ENCODE data around the gene ARHGEF40. TPM values are rescaled to one million over a fixed set of nuclear protein-coding genes. Genes with fewer than 3 reads are reported as not detected.
A peak's percentile ranks its signal among the peaks of the same experiment; 100 is the strongest.

ARHGEF40 gene
- total and polyA plus RNA-seq, 2 donors (not counting 1 experiment from before 2014, with no cell fraction given) = 1.0 to 1.7 TPM

- H3K4me1 ChIP-seq (ENCODE audit: control insufficient read depth in 2 of 2, insufficient read depth in 2 of 2, low read length in 2 of 2) = peaks cover 18 to 24% of the 10 kb centered on the region in 2 donors
- H3K27ac ChIP-seq (ENCODE audit: low read length in 2 of 2) = no peak overlapping the region
- peak overlapping the region; percentile 44 to 61 (median 58) for H3K4me3 ChIP-seq (ENCODE audit: control extremely low read depth in 1 of 5, extremely low read depth in 1 of 5, insufficient read depth in 1 of 5, low read depth in 2 of 5, low read length in 4 of 5)
- intact Hi-C loops (cut with micrococcal nuclease) = no loop called here
- H3K4me3 Mint-ChIP-seq = peak overlapping the region; percentile 85
- peaks cover 28% of the 10 kb centered on the region for H3K27me3 Mint-ChIP-seq
- DNase-seq = no peak
- no peaks in the 10 kb centered on the region for H3K36me3 ChIP-seq (replicated peaks in 1 of 2; ENCODE audit: control extremely low read depth in 1 of 2, control insufficient read depth in 1 of 2, extremely low read depth in 1 of 2, insufficient read depth in 2 of 2, low read length in 1 of 2)
- H3K9me3 Mint-ChIP-seq (ENCODE audit: insufficient read depth) = no peaks in the 10 kb centered on the region
- TF ChIP-seq CTCF (IDR thresholded peaks at IDR 0.05) = no peak
- TF ChIP-seq EZH2 (IDR thresholded peaks at IDR 0.05; ENCODE audit: borderline replicate concordance, insufficient read depth, low read depth, low read length, poor library complexity, severe bottlenecking) = no peak
- H3K79me2 ChIP-seq (ENCODE audit: control insufficient read depth, insufficient read depth, low read length) = no peaks in the 10 kb centered on the region
- H3K9me3 ChIP-seq (ENCODE audit: control extremely low read depth in 1 of 3, control insufficient read depth in 2 of 3, insufficient read depth in 1 of 3, low read length in 2 of 3) = no peaks in the 10 kb centered on the region
- ATAC-seq (ENCODE audit: low read depth) = no peak
- ChIA-PET POLR2A (interaction anchor here (1.8 kb wide), 1 partner anchor 28 kb away, joined by 10 read pairs; no protein-coding TSS in a partner anchor), CTCF (interaction anchor here (0.6 to 11.8 kb wide), 6 partner anchors 10 to 1226 kb away, joined by 3 to 276 read pairs (median 6); no protein-coding TSS in a partner anchor)
- H3K9ac ChIP-seq (ENCODE audit: low read length) = peak overlapping the region; percentile 62
- H3K4me2 ChIP-seq (replicated peaks; ENCODE audit: low read depth, low read length, poor library complexity, severe bottlenecking) = peak overlapping the region; percentile 92
- peak overlapping the region; percentile 50 for H3K27ac Mint-ChIP-seq
- peak overlapping the region; percentile 70 for H2AFZ ChIP-seq (ENCODE audit: insufficient read depth, low read depth, low read length, poor library complexity, severe bottlenecking)
- peaks cover 14% of the 10 kb centered on the region for H3K4me1 Mint-ChIP-seq
- WGBS (ENCODE audit: insufficient coverage) = 41% methylated on average over 3 of the region's 16 CpGs
- peaks cover 0 to 29% (median 17%) of the 10 kb centered on the region in 4 experiments for H3K27me3 ChIP-seq (replicated peaks in 1 of 4; ENCODE audit: control extremely low read depth in 1 of 4, control insufficient read depth in 3 of 4, insufficient read depth in 4 of 4, low read length in 3 of 4)
- H4K20me1 ChIP-seq (ENCODE audit: control insufficient read depth, insufficient read depth, low read length, poor library complexity, severe bottlenecking) = no peaks in the 10 kb centered on the region
Observed at GRCh38 chr14:21098892-21099595, 28.9 kb downstream of the ARHGEF40 start.

- Histone ChIP-seq H3K4me3 (ENCODE audit: control extremely low read depth in 1 of 5, extremely low read depth in 1 of 5, insufficient read depth in 1 of 5, low read depth in 2 of 5, low read length in 4 of 5) (no peak overlapping the region), H3K4me1 (ENCODE audit: control insufficient read depth in 2 of 2, insufficient read depth in 2 of 2, low read length in 2 of 2) (peaks cover 19 to 28% of the 10 kb centered on the region in 2 donors), H3K36me3 (replicated peaks in 1 of 2; ENCODE audit: control extremely low read depth in 1 of 2, control insufficient read depth in 1 of 2, extremely low read depth in 1 of 2, insufficient read depth in 2 of 2, low read length in 1 of 2) (no peaks in the 10 kb centered on the region), H3K27me3 (replicated peaks in 1 of 4; ENCODE audit: control extremely low read depth in 1 of 4, control insufficient read depth in 3 of 4, insufficient read depth in 4 of 4, low read length in 3 of 4) (peaks cover 0 to 29% (median 17%) of the 10 kb centered on the region in 4 experiments), H3K9ac (ENCODE audit: low read length) (no peak overlapping the region), H2AFZ (ENCODE audit: insufficient read depth, low read depth, low read length, poor library complexity, severe bottlenecking) (no peak overlapping the region), H3K79me2 (ENCODE audit: control insufficient read depth, insufficient read depth, low read length) (no peaks in the 10 kb centered on the region), H3K27ac (ENCODE audit: low read length in 2 of 2) (no peak overlapping the region), H4K20me1 (ENCODE audit: control insufficient read depth, insufficient read depth, low read length, poor library complexity, severe bottlenecking) (no peaks in the 10 kb centered on the region), H3K4me2 (replicated peaks; ENCODE audit: low read depth, low read length, poor library complexity, severe bottlenecking) (no peak overlapping the region), H3K9me3 (ENCODE audit: control extremely low read depth in 1 of 3, control insufficient read depth in 2 of 3, insufficient read depth in 1 of 3, low read length in 2 of 3) (no peaks in the 10 kb centered on the region)
- intact Hi-C loops (cut with micrococcal nuclease) = no loop called here
- H3K4me3 Mint-ChIP-seq = peak overlapping the region; percentile 38
- no CpG with 5 or more reads among the region's 5 CpGs for WGBS (ENCODE audit: insufficient coverage)
- DNase-seq (no peak), ATAC-seq (ENCODE audit: low read depth) (no peak)
- peaks cover 16% of the 10 kb centered on the region for H3K4me1 Mint-ChIP-seq
- TF ChIP-seq CTCF (IDR thresholded peaks at IDR 0.05) = no peak
- TF ChIP-seq EZH2 (IDR thresholded peaks at IDR 0.05; ENCODE audit: borderline replicate concordance, insufficient read depth, low read depth, low read length, poor library complexity, severe bottlenecking) = no peak
- H3K9me3 Mint-ChIP-seq (ENCODE audit: insufficient read depth) = no peaks in the 10 kb centered on the region
- H3K27ac Mint-ChIP-seq = no peak overlapping the region
- POLR2A ChIA-PET = interaction anchor here (0.6 kb wide), 1 partner anchor 85 kb away, joined by 3 read pairs; no protein-coding TSS in a partner anchor
- peaks cover 28% of the 10 kb centered on the region for H3K27me3 Mint-ChIP-seq
- CTCF ChIA-PET = interaction anchor here (1.1 to 11.8 kb wide), 3 partner anchors 28 to 85 kb away, joined by 6 to 276 read pairs (median 7); no protein-coding TSS in a partner anchor
Observed at GRCh38 chr14:21099596-21099985, 29.5 kb downstream of the ARHGEF40 start.

Measured in B cell (primary cell).